ENCODE data around the gene TUBG2.

TUBG2 gene

DNA sequence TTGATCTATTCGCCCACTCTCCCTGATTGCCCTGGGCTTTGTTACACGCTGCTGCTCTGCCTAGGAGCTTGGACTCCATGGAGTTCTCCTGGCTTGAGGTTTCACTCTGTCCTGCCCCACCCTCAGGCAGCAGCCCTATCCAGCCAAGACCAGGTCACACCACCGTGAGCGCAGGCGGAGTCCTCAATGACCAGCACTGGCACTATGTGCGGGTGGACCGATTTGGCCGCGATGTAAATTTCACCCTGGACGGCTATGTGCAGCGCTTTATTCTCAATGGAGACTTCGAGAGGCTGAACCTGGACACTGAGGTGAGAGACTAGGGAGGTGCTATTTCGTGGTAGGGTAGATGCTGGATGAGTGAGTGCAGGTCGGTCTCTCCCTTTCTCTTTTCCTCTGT is 26.7 kb downstream of the TUBG2 start:
- no peak overlapping the region for H2AFZ ChIP-seq (ENCODE audit: low read length)
- H3K9me3 ChIP-seq (ENCODE audit: insufficient read depth, low read depth, low read length) = no peaks in the 10 kb centered on the region
- H3K79me2 ChIP-seq (ENCODE audit: insufficient read depth, low read length) = no peaks in the 10 kb centered on the region
- TF ChIP-seq, protein P1, sequence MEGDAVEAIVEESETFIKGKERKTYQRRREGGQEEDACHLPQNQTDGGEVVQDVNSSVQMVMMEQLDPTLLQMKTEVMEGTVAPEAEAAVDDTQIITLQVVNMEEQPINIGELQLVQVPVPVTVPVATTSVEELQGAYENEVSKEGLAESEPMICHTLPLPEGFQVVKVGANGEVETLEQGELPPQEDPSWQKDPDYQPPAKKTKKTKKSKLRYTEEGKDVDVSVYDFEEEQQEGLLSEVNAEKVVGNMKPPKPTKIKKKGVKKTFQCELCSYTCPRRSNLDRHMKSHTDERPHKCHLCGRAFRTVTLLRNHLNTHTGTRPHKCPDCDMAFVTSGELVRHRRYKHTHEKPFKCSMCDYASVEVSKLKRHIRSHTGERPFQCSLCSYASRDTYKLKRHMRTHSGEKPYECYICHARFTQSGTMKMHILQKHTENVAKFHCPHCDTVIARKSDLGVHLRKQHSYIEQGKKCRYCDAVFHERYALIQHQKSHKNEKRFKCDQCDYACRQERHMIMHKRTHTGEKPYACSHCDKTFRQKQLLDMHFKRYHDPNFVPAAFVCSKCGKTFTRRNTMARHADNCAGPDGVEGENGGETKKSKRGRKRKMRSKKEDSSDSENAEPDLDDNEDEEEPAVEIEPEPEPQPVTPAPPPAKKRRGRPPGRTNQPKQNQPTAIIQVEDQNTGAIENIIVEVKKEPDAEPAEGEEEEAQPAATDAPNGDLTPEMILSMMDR (conservative IDR thresholded peaks at IDR 0.05; ENCODE audit: low read length) = no peak
- TF ChIP-seq EZH2phosphoT487 (IDR thresholded peaks at IDR 0.05; ENCODE audit: borderline replicate concordance) = no peak
- H3K9me2 ChIP-seq (replicated peaks; ENCODE audit: low read depth, low read length) = no peaks in the 10 kb centered on the region
- no peaks in the 10 kb centered on the region for H3F3A ChIP-seq (ENCODE audit: low read depth)
- no peaks in the 10 kb centered on the region for H3K36me3 ChIP-seq (ENCODE audit: insufficient read depth, low read length)
- no peaks in the 10 kb centered on the region for H3K27me3 ChIP-seq (ENCODE audit: insufficient read depth, low read length, poor library complexity, severe bottlenecking)
- no peak overlapping the region for H3K4me3 ChIP-seq (ENCODE audit: low read length, poor library complexity, severe bottlenecking)
- H4K20me1 ChIP-seq (ENCODE audit: insufficient read depth, low read length, poor library complexity, severe bottlenecking) = no peaks in the 10 kb centered on the region
- no peak overlapping the region for H3K9ac ChIP-seq (ENCODE audit: low read depth, low read length, poor library complexity, severe bottlenecking)
- H3K4me2 ChIP-seq (ENCODE audit: low read depth, low read length, poor library complexity, severe bottlenecking) = no peak overlapping the region
- H3K4me1 ChIP-seq (ENCODE audit: insufficient read depth, low read length, poor library complexity, severe bottlenecking) = peaks cover 12% of the 10 kb centered on the region

DNA sequence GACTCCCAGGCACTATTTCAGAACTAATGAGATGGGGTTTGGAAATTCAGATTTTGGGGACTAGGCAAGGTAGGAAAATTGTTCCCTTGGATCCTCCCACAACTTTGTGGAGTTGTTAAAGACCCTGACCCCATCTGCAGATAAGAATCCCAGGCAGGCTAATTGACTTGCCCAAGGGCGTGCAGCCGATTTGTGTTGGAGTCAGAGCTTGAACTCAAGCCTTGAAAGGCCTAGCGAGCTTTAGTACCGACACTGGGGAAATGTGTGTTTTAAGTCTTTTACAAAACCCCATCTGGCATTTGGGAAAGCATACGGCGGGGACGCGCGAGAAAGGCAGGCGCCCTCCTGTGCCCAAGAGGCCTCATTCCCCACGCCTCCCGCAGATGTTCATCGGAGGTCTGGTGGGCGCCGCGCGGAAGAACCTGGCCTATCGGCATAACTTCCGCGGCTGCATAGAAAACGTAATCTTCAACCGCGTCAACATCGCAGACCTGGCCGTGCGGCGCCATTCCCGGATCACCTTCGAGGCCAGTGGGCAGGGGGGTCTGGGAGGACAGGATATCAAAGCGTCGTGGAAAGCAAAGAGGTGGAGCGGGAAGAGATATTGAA is 27.5 kb downstream of the TUBG2 start:
- H3K36me3 ChIP-seq (ENCODE audit: insufficient read depth, low read length) = no peaks in the 10 kb centered on the region

DNA sequence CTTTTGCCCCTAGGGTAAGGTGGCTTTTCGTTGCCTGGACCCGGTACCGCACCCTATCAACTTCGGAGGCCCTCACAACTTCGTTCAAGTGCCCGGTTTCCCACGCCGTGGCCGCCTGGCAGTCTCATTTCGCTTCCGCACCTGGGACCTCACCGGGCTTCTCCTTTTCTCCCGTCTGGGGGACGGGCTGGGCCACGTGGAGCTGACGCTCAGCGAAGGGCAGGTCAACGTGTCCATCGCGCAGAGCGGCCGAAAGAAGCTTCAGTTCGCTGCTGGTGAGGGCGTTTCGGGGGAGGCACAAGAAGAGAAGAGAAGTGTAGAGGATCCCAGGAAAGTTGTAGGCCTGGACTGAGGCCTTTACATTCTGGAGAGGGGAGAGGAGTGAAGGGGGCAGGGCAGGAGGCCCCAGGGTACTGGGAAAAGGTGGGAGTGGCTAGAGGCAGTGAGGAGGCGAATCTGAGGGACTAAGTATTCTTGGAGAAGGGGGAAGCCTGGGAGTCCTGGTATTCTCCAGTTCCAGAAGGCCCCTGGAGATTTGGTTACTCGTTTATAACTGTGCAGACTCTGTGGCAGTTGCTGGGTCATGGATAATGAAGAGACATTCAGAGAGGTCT is 28.7 kb downstream of the TUBG2 start:
- Histone ChIP-seq H3K9ac (ENCODE audit: low read depth, low read length, poor library complexity, severe bottlenecking) (no peak overlapping the region), H3K27me3 (ENCODE audit: insufficient read depth, low read length, poor library complexity, severe bottlenecking) (no peaks in the 10 kb centered on the region)

More for the DNA sequence above, 27.5 kb downstream of the TUBG2 start:
- Histone ChIP-seq H3K27me3 (ENCODE audit: insufficient read depth, low read length, poor library complexity, severe bottlenecking) (no peaks in the 10 kb centered on the region), H3K9me3 (ENCODE audit: insufficient read depth, low read depth, low read length) (no peaks in the 10 kb centered on the region), H2AFZ (ENCODE audit: low read length) (no peak overlapping the region), H3K4me1 (ENCODE audit: insufficient read depth, low read length, poor library complexity, severe bottlenecking) (peaks cover 8% of the 10 kb centered on the region), H3K9ac (ENCODE audit: low read depth, low read length, poor library complexity, severe bottlenecking) (no peak overlapping the region), H3K4me2 (ENCODE audit: low read depth, low read length, poor library complexity, severe bottlenecking) (no peak overlapping the region), H3K4me3 (ENCODE audit: low read length, poor library complexity, severe bottlenecking) (no peak overlapping the region), H3K9me2 (replicated peaks; ENCODE audit: low read depth, low read length) (no peaks in the 10 kb centered on the region), H4K20me1 (ENCODE audit: insufficient read depth, low read length, poor library complexity, severe bottlenecking) (no peaks in the 10 kb centered on the region), H3K79me2 (ENCODE audit: insufficient read depth, low read length) (no peaks in the 10 kb centered on the region), H3F3A (ENCODE audit: low read depth) (no peaks in the 10 kb centered on the region)
- TF ChIP-seq, protein P1 (conservative IDR thresholded peaks at IDR 0.05; ENCODE audit: low read length) = no peak

More for the DNA sequence above, 28.7 kb downstream of the TUBG2 start:
- no peak overlapping the region for H3K4me3 ChIP-seq (ENCODE audit: low read length, poor library complexity, severe bottlenecking)
- H3F3A ChIP-seq (ENCODE audit: low read depth) = no peaks in the 10 kb centered on the region
- H3K4me1 ChIP-seq (ENCODE audit: insufficient read depth, low read length, poor library complexity, severe bottlenecking) = no peaks in the 10 kb centered on the region
- H3K79me2 ChIP-seq (ENCODE audit: insufficient read depth, low read length) = no peaks in the 10 kb centered on the region
- H2AFZ ChIP-seq (ENCODE audit: low read length) = no peak overlapping the region
- no peaks in the 10 kb centered on the region for H4K20me1 ChIP-seq (ENCODE audit: insufficient read depth, low read length, poor library complexity, severe bottlenecking)
- H3K9me3 ChIP-seq (ENCODE audit: insufficient read depth, low read depth, low read length) = no peaks in the 10 kb centered on the region
- no peak overlapping the region for H3K4me2 ChIP-seq (ENCODE audit: low read depth, low read length, poor library complexity, severe bottlenecking)
- no peaks in the 10 kb centered on the region for H3K9me2 ChIP-seq (replicated peaks; ENCODE audit: low read depth, low read length)
- TF ChIP-seq EZH2phosphoT487 (IDR thresholded peaks at IDR 0.05; ENCODE audit: borderline replicate concordance) = no peak
- TF ChIP-seq, protein P1 (conservative IDR thresholded peaks at IDR 0.05; ENCODE audit: low read length) = no peak
- no peaks in the 10 kb centered on the region for H3K36me3 ChIP-seq (ENCODE audit: insufficient read depth, low read length)

Measured in Loucy (cell line).